Esophagus squamous epithelium (tissue), 4 donors: ENCODE measurements around the gene PRAMEF5.
"Not testable (repeated sequence)": the region's sequence is repeated elsewhere in the genome, so short reads cannot be mapped to it uniquely, and the experiment has no call there.

Experiments
- CTCF ChIP-seq, 6 experiments: fragments of 450-650 bp in 4 of 6; fragments of 200-600 bp in 2 of 6; sonication (generic) in 2 of 6; IDR thresholded peaks; one replicate each; pipeline ENCODE4 v1.5.1; 2016 to 2019; ENCODE audit warnings: antibody characterized with exemption in 6 of 6, mild to moderate bottlenecking in 4 of 6, moderate library complexity in 4 of 6
- POLR2A ChIP-seq, 4 donors: fragments of 450-650 bp; IDR thresholded peaks; one replicate each; pipeline ENCODE4 v1.6.1; 2017; ENCODE audit warnings: antibody characterized with exemption in 4 of 4, mild to moderate bottlenecking in 4 of 4, moderate library complexity in 3 of 4

GRCh38 chr1:13234057-13234456 lies 19.9 kb upstream of the PRAMEF5 start:
- TF ChIP-seq CTCF, POLR2A (IDR thresholded peaks at IDR 0.05): not testable (repeated sequence)
